SKM-1 treated with dmso at 0.1 percent for 144 hours (cell line): ENCODE measurements around the gene CCDC9B.

Experiments used
- DNase-seq: peaks from one replicate; lab custom pipeline; 2025; ENCODE audit not compliant: unreplicated experiment; lab: John Stamatoyannopoulos, UW

CCDC9B gene

GRCh38 chr15:40345867-40346578, 5.3 kb upstream of the CCDC9B start:
- DNase-seq: no peak

- no peak for DNase-seq
Measured at GRCh38 chr15:40345225-40345866, 4.6 kb upstream of the CCDC9B start.

GRCh38 chr15:40344631-40345120, 3.9 kb upstream of the CCDC9B start:
- DNase-seq: peak; percentile 44

GRCh38 chr15:40344217-40344616, 3.5 kb upstream of the CCDC9B start:
- no peak for DNase-seq

GRCh38 chr15:40343512-40343911, 2.8 kb upstream of the CCDC9B start:
- DNase-seq: no peak

GRCh38 chr15:40342416-40343320, 1.9 kb upstream of the CCDC9B start:
- DNase-seq: no peak

GRCh38 chr15:40340038-40340739, 550 bp downstream of the CCDC9B start:
- no peak for DNase-seq

- no peak for DNase-seq
Measured at GRCh38 chr15:40339621-40339945, 1.2 kb downstream of the CCDC9B start.

GRCh38 chr15:40338921-40339620, 1.7 kb downstream of the CCDC9B start:
- DNase-seq: no peak

- peak; percentile 84 for DNase-seq
Measured at GRCh38 chr15:40338041-40338657, 2.6 kb downstream of the CCDC9B start.

GRCh38 chr15:40337597-40337996, 3.1 kb downstream of the CCDC9B start:
- no peak for DNase-seq

GRCh38 chr15:40336744-40337122, 4.0 kb downstream of the CCDC9B start:
- DNase-seq: peak; percentile 19

- DNase-seq: no peak
Measured at GRCh38 chr15:40335938-40336743, 4.6 kb downstream of the CCDC9B start.

- DNase-seq: peak; percentile 10
Measured at GRCh38 chr15:40334941-40335795, 5.6 kb downstream of the CCDC9B start.

- no peak for DNase-seq
Measured at GRCh38 chr15:40334541-40334940, 6.2 kb downstream of the CCDC9B start.

GRCh38 chr15:40333922-40334492, 6.7 kb downstream of the CCDC9B start:
- peak; percentile 97 for DNase-seq

- DNase-seq: no peak
Measured at GRCh38 chr15:40332113-40332781, 8.5 kb downstream of the CCDC9B start.
